ENCODE results near the gene POLD2.

DNA sequence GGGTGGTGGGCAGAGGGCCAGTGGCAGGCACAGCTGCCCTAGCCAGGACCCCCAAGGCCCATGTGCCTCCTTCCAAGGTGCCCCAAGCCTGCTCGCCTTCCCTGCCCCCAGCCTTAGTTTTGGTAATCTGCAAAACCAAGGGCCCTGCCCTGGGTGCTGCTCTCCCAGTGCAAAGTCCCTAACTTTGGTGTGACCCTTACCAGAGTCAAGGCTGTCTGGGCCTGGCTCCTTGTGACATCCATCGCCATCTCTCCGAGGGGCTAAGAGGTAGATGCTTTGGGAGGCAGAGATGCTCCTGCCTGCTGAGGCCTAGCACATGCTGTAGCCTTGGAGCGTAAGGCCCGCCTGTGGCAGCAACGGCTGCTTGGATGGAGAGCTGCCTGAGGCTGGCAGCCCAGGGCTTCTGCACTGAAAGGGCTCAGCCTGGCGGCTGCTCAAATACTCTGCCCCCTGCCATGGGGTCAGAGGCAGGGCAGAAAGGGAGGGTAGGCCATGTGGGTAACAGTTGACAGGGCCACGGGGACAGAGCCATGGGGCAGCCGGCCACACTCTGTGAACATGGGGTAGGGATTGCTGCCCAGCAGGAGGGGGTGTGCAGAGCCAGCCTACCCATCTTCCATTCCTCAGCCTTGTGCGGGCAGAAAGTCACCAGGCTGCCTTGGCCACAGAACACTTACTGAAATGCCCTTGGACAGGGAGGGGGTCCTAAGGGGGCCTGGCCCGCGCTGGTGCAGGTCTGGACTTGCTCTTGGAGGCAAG lies 35.7 kb upstream of the POLD2 start:
- TF ChIP-seq, protein P1, sequence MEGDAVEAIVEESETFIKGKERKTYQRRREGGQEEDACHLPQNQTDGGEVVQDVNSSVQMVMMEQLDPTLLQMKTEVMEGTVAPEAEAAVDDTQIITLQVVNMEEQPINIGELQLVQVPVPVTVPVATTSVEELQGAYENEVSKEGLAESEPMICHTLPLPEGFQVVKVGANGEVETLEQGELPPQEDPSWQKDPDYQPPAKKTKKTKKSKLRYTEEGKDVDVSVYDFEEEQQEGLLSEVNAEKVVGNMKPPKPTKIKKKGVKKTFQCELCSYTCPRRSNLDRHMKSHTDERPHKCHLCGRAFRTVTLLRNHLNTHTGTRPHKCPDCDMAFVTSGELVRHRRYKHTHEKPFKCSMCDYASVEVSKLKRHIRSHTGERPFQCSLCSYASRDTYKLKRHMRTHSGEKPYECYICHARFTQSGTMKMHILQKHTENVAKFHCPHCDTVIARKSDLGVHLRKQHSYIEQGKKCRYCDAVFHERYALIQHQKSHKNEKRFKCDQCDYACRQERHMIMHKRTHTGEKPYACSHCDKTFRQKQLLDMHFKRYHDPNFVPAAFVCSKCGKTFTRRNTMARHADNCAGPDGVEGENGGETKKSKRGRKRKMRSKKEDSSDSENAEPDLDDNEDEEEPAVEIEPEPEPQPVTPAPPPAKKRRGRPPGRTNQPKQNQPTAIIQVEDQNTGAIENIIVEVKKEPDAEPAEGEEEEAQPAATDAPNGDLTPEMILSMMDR (IDR thresholded peaks at IDR 0.05) = no peak
- TF ChIP-seq POLR2A (IDR thresholded peaks at IDR 0.05) = no peak
